SHP77 treated with DMSO at 0.1 percent for 48 hours (cell line): ENCODE measurements around the gene GLT8D2.
"Not testable (repeated sequence)": the region's sequence is repeated elsewhere in the genome, so short reads cannot be mapped to it uniquely, and the experiment has no call there.

ENCODE experiments used
- DNase-seq: peaks from one replicate; lab custom pipeline; 2025; lab: John Stamatoyannopoulos, UW

The GLT8D2 gene

GRCh38 chr12:104050436-104050835 is 449 bp upstream of the GLT8D2 start:
- DNase-seq = no peak

DNA sequence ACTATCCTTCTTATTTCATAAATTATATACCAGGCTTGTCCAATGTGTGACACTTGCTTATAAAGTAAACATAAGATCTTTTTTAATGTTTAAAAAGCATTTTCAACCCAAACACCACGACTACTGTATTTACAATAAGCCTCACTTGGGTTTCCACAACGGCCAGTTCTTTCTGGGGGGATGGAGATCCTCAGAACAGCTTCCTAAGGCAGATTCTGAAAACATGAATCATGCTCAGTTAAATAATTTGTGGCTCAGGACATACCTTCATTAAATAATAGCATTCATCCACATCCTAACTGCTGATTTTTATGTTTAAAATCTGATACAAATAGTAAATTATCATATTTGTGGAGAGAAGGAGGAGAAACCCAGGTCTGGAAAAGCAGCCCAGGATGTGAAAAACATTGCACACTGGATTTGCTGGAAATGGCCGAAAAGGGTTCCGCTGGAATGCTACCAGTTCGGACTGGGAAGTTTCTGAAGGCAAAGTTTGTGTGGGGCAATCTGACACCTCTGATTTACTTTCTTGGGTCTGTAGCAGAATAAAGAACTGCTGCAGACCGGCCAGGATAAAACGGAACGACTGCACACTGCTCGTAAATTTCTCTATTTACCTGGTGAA is 597 bp downstream of the GLT8D2 start:
- DNase-seq = no peak

GRCh38 chr12:104048811-104049210 is 1.2 kb downstream of the GLT8D2 start:
- DNase-seq = no peak

DNA sequence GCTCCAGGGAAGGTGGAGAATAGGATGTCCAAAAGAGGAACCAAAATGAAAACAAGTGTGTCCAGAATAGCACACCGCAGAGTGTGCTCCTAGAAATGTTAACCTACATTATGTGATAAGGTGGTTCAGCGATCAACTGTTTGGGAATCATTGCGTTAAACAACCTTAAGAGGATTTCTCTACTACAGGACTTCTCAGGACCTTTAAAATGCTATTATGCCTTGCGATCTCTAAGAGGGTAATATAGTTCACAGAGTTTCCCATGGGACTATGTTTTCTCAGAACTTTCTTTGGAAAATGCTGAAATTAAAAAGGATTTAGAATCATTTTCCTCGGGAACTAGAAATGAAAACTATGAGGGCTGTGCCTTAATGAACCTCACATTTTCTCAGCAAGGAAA is 1.8 kb downstream of the GLT8D2 start:
- no peak for DNase-seq

GRCh38 chr12:104046306-104046705 is 3.7 kb downstream of the GLT8D2 start:
- no peak for DNase-seq

GRCh38 chr12:104044158-104044557 is 5.8 kb downstream of the GLT8D2 start:
- DNase-seq = no peak

GRCh38 chr12:104042580-104042979 is 7.4 kb downstream of the GLT8D2 start:
- no peak for DNase-seq

DNA sequence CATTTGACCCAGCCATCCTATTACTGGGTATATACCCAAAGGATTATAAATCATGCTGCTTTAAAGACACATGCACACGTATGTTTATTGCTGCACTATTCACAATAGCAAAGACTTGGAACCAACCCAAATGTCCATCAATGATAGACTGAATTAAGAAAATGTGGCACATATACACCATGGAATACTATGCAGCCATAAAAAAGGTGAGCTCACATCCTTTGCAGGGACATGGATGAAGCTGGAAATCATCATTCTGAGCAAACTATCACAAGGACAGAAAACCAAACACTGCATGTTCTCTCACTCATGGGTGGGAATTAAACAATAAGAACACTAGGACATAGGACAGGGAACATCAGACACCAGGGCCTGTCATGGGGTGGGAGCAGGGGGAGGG is 10.2 kb downstream of the GLT8D2 start:
- not testable (repeated sequence) for DNase-seq

- DNase-seq = not testable (repeated sequence)
These were observed 13.8 kb downstream of the GLT8D2 start for GRCh38 chr12:104036143-104036542.

GRCh38 chr12:104030596-104030995 is 19.4 kb downstream of the GLT8D2 start:
- DNase-seq = not testable (repeated sequence)

DNA sequence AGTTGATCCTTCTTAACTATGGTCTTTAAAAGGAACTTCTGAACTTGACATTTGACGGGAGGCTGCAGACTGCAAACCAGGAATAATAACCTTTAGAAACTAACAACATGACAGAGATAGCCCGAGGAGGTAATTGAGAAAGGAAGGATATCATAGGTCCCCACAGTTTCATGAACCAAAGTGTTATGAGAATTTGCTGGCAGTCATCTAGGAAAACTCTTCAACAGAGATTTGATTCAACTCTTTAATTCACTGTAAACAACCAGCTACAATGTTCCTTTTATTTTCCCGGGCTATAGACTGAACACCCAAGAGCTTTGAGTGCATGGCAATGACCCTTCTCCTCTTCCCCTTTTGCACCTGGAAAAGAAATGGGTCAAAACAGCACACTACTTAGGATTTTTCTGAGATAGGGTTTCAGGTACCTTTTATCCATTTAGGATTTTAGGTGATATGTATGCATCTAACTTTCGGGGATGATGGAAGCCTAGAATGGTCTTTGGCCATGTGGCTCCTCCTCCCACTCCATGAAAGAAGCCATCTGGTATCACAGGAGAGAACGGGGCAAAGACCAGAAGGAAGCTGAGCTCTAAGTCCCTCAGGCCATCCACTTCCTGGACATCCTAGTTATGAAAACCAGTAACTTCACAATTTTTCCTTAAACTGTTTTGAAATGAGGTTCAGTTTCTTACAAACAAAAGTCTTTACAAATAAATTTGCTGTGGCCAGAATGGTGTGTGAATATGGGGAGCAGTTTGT is 23.0 kb downstream of the GLT8D2 start:
- DNase-seq = no peak

GRCh38 chr12:104025771-104026170 is 24.2 kb downstream of the GLT8D2 start:
- DNase-seq = no peak

DNA sequence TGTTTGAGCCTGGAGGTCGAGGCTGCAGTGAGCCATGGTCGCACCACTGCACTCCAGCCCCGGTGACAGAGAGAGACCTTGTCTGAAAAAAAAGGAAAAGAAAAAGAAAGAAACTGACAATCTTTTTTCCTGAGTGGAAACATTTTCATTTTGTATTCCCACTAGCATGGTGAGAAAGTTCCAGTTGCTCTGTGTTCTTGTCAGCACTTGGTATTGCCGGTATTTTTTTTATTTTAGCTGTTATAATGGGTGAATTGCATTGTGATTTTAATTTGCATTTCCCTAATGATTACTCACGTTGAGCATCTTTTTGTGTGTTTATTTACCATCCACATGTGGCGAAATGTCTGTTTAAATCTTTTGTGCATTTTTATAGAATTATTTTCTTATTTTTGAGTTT is 25.6 kb downstream of the GLT8D2 start:
- DNase-seq = no peak

DNA sequence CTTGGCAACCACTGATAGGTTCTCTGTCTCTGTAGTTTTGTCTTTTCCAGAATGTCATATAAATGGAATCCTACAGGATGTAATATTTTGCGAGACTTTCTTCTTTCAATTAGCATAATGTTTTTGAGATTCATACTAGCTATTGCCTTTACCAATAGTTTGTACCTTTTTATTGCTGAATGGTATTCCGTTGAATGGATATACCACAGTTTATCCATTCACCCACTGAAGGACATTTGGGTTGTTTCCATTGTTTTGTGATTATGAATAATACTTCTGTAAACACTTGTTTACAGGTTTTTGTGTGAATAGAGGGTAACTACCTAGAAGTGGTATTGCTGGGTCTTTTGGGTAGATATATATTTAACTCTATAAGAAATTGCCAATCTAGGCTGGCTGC is 26.3 kb downstream of the GLT8D2 start:
- no peak for DNase-seq

- no peak for DNase-seq
These were observed 27.2 kb downstream of the GLT8D2 start for GRCh38 chr12:104022786-104023185.

DNA sequence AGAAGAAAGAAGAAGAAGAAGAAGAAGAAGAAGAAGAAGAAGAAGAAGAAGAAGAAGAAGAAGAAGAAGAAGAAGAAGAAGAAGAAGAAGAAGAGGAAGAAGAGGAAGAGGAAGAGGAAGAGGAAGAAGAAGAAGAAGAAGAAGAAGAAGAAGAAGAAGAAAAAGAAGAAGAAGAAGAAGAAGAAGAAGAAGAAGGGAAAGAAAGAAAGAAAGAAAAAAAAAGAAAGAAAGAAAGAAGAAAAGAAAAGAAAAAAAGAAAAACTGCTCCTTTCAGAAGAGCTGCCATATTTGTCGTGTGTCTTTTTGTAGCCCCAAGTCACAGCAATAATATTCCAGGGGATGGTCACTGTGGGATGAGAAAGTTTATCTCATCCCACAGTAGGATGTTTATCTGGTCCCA is 28.1 kb downstream of the GLT8D2 start:
- DNase-seq = not testable (repeated sequence)

DNA sequence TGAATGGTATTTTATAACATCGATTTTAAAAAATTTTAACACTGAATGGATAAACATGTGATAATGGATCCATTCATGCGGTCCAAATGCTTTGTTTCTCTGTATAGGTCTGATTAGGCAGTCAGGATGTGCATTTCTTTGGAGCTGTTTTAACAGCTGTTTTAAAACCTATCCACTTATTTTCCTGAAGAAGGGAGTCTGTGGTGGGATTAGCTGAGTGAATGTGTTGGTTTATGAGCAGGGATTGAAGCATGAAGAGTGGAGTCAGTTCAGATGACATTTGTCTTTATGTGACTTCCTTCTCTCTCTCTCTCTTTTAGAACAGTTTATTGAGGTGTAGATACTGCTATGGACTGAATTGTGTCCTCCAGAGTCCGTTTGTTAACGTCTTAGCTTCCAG is 37.7 kb downstream of the GLT8D2 start:
- no peak for DNase-seq

GRCh38 chr12:104011253-104011652 is 38.7 kb downstream of the GLT8D2 start:
- DNase-seq = no peak

- DNase-seq = no peak
These were observed 39.3 kb downstream of the GLT8D2 start for GRCh38 chr12:104010606-104011169.

- no peak for DNase-seq
These were observed 39.9 kb downstream of the GLT8D2 start for GRCh38 chr12:104010121-104010520.

- DNase-seq = no peak
These were observed 43.1 kb downstream of the GLT8D2 start for GRCh38 chr12:104006929-104007328.

DNA sequence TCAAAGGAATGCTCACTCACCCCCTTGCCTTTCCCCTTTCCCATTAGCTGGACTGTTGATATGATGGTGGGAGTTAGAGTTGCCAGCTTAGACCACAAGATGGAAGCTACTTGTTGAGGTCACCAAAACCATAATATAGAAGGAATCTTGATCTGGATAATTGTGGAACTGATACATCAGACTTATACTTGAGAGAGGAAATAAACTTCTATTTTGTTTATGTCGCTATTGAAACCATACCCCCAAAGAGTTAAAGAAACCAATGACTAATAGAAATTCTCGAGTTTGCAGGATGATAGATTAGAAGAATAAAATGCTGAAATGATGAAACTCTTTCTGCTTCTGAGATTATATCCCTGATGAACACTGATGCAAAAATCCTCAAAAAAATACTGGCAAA is 46.4 kb downstream of the GLT8D2 start:
- no peak for DNase-seq

GRCh38 chr12:104002686-104003085 is 47.3 kb downstream of the GLT8D2 start:
- DNase-seq = no peak
